HCT116 (cell line): ENCODE measurements around the gene CCND1. TPM values are rescaled to one million over a fixed set of nuclear protein-coding genes. Genes with fewer than 3 reads are reported as not detected.

Experiments used
- ATAC-seq: fragments of 200-7000 bp; cut with Tn5 transposase; 2 replicates; pipeline ENCODE4 v1.9.1; 2020; ENCODE audit warnings: mild to moderate bottlenecking, moderate library complexity
- BruUV-seq: library from RNA; stranded (reverse); fragments of 400-500 nt; replicated peaks from 2 replicates; lab custom pipeline; 2021; lab: Mats Ljungman, UMichigan
- CTCF ChIA-PET: fragments of 300-600 bp; sonication (Branson Sonifier 250); formaldehyde crosslinking; loops from one replicate; lab custom pipeline; 2021; ENCODE audit warnings: antibody characterized with exemption; lab: Charles Lee
- POLR2A ChIA-PET: fragments of 300-600, 350-600 bp; sonication (Branson Sonifier 250); formaldehyde crosslinking; loops from one replicate; lab custom pipeline; 2021; ENCODE audit warnings: antibody characterized with exemption; lab: Charles Lee
- RAD21 ChIA-PET, 2 experiments: fragments of 300-600 bp; sonication (Branson Sonifier 250); formaldehyde crosslinking; loops; one replicate each; lab custom pipeline; 2023; ENCODE audit warnings: low total read pairs in 2 of 2; ENCODE audit not compliant: uncharacterized antibody in 2 of 2, unreplicated experiment in 2 of 2, low non-redundant PET in 1 of 2; lab: Charles Lee
- DNase-seq: peaks from one replicate; pipeline ENCODE4 v3.0.0-alpha.2; 2010; ENCODE audit warnings: low read depth, low spot score
- H2AFZ ChIP-seq: fragments of 200-600 bp; shearing (Covaris generic), sonication (generic); 2 replicates; pipeline ENCODE4 v1.6.1; 2017; ENCODE audit warnings: low read depth, mixed run types, mixed read lengths, antibody characterized with exemption, low read length; ENCODE audit not compliant: poor library complexity, severe bottlenecking
- H3K27ac ChIP-seq: 2 replicates; pipeline ENCODE4 v1.5.1; 2012; ENCODE audit warnings: low read depth, low read length
- H3K27me3 ChIP-seq: fragments of 200-600 bp; sonication (generic); 2 replicates; pipeline ENCODE4 v1.6.1; 2016; ENCODE audit warnings: mixed run types, low read length, mixed read lengths; ENCODE audit not compliant: insufficient read depth
- H3K36me3 ChIP-seq, 2 experiments: fragments of 200-500 bp in 1 of 2; fragments of 200-600 bp in 1 of 2; sonication (Bioruptor generic) in 1 of 2; sonication (generic) in 1 of 2; 2 replicates each; pipeline versions ENCODE4 v1.5.1 to v1.6.1; 2014 to 2016; ENCODE audit warnings: low read length in 2 of 2, inconsistent platforms in 1 of 2, mixed read lengths in 1 of 2, mixed run types in 1 of 2; ENCODE audit not compliant: insufficient read depth in 2 of 2, control insufficient read depth in 1 of 2
- H3K4me1 ChIP-seq, 2 experiments: fragments of 200-600 bp in 1 of 2; sonication (generic) in 1 of 2; 2 replicates each; pipeline versions ENCODE4 v1.5.1 to v1.6.1; 2012 to 2017; ENCODE audit warnings: low read length in 2 of 2, inconsistent platforms in 1 of 2, mild to moderate bottlenecking in 1 of 2, mixed read lengths in 1 of 2, mixed run types in 1 of 2, moderate library complexity in 1 of 2; ENCODE audit not compliant: insufficient read depth in 2 of 2, control insufficient read depth in 1 of 2
- H3K4me2 ChIP-seq: fragments of 200-600 bp; sonication (generic); 2 replicates; pipeline ENCODE4 v1.6.1; 2017; ENCODE audit warnings: mixed run types, low read length, mixed read lengths
- H3K4me3 ChIP-seq, 2 experiments: fragments of 200-600 bp in 1 of 2; sonication (generic) in 1 of 2; replicated peaks in 1 of 2; 2 replicates each; pipeline ENCODE4 v1.5.1; 2011 to 2016; ENCODE audit warnings: low read length in 2 of 2, control low read depth in 1 of 2, low read depth in 1 of 2, mild to moderate bottlenecking in 1 of 2, mixed read lengths in 1 of 2, mixed run types in 1 of 2
- H3K79me2 ChIP-seq: fragments of 200-600 bp; sonication (generic); 2 replicates; pipeline ENCODE4 v1.6.1; 2017; ENCODE audit warnings: mild to moderate bottlenecking, mixed run types, low read length, moderate library complexity, mixed read lengths; ENCODE audit not compliant: insufficient read depth
- H3K9ac ChIP-seq: fragments of 200-600 bp; sonication (generic); 2 replicates; pipeline ENCODE4 v1.6.1; 2016; ENCODE audit warnings: low read length, mixed read lengths
- H3K9me2 ChIP-seq: fragments of 200-600 bp; sonication (generic), shearing (Covaris generic); 2 replicates; pipeline ENCODE4 v1.6.1; 2017; ENCODE audit warnings: mixed run types, mild to moderate bottlenecking, moderate library complexity; ENCODE audit not compliant: insufficient read depth
- H3K9me3 ChIP-seq, 2 experiments: fragments of 200-500 bp in 1 of 2; fragments of 200-600 bp in 1 of 2; sonication (Bioruptor generic) in 1 of 2; sonication (generic) in 1 of 2; 2 replicates each; pipeline ENCODE4 v1.6.1; 2014 to 2017; ENCODE audit warnings: low read length in 2 of 2, mixed read lengths in 2 of 2, inconsistent platforms in 1 of 2, low read depth in 1 of 2, mild to moderate bottlenecking in 1 of 2, mixed run types in 1 of 2, moderate library complexity in 1 of 2; ENCODE audit not compliant: control insufficient read depth in 1 of 2, insufficient read depth in 1 of 2
- H4K20me1 ChIP-seq: fragments of 200-600 bp; sonication (generic), shearing (Covaris generic); 2 replicates; pipeline ENCODE4 v1.6.1; 2017; ENCODE audit warnings: mixed run types, mild to moderate bottlenecking, moderate library complexity; ENCODE audit not compliant: insufficient read depth
- CTCF ChIP-seq, 3 experiments: fragments of 200-600 bp in 1 of 3; sonication (generic) in 1 of 3; IDR thresholded peaks in 2 of 3; conservative IDR thresholded peaks in 1 of 3; 2 replicates each; pipeline ENCODE4 v1.5.1; 2012 to 2017; ENCODE audit warnings: low read depth in 2 of 3, low read length in 2 of 3, antibody characterized with exemption in 1 of 3, borderline replicate concordance in 1 of 3, control low read depth in 1 of 3, mild to moderate bottlenecking in 1 of 3, mixed read lengths in 1 of 3, mixed run types in 1 of 3, moderate library complexity in 1 of 3; ENCODE audit not compliant: insufficient read depth in 1 of 3
- ELF1 ChIP-seq: IDR thresholded peaks from 2 replicates; pipeline ENCODE4 v1.6.1; 2012; ENCODE audit warnings: low read depth, borderline replicate concordance
- EZH2 ChIP-seq: fragments of 200-600 bp; sonication (generic); IDR thresholded peaks from 2 replicates; pipeline ENCODE4 v1.6.1; 2017; ENCODE audit warnings: antibody characterized with exemption, mixed run types
- EZH2phosphoT487 ChIP-seq: fragments of 200-600 bp; IDR thresholded peaks from 2 replicates; pipeline ENCODE4 v1.6.1; 2018; ENCODE audit warnings: antibody characterized with exemption, borderline replicate concordance
- JUND ChIP-seq: IDR thresholded peaks from 2 replicates; pipeline ENCODE4 v1.6.1; 2012
- MAX ChIP-seq: IDR thresholded peaks from 2 replicates; pipeline ENCODE4 v1.6.1; 2012
- POLR2A ChIP-seq: IDR thresholded peaks from 2 replicates; pipeline ENCODE4 v1.7.0; 2011; ENCODE audit warnings: borderline replicate concordance; ENCODE audit not compliant: insufficient read depth, insufficient read length; ENCODE audit errors: extremely low read depth
- REST ChIP-seq: IDR thresholded peaks from 2 replicates; pipeline ENCODE4 v1.6.1; 2012; ENCODE audit warnings: low read depth
- SIN3A ChIP-seq: IDR thresholded peaks from 2 replicates; pipeline ENCODE4 v1.6.1; 2012; ENCODE audit warnings: low read depth
- SP1 ChIP-seq: IDR thresholded peaks from 2 replicates; pipeline ENCODE4 v1.6.1; 2012; ENCODE audit warnings: low read depth
- SRF ChIP-seq: IDR thresholded peaks from 2 replicates; pipeline ENCODE4 v1.6.1; 2012; ENCODE audit warnings: low read depth
- TCF7L2 ChIP-seq: IDR thresholded peaks from 2 replicates; pipeline ENCODE4 v1.7.0; 2011; ENCODE audit warnings: borderline replicate concordance, inconsistent platforms; ENCODE audit not compliant: insufficient read depth, insufficient read length; ENCODE audit errors: extremely low read depth
- YY1 ChIP-seq: IDR thresholded peaks from 2 replicates; pipeline ENCODE4 v1.6.1; 2011; ENCODE audit warnings: low read length, low read depth, moderate library complexity, mild to moderate bottlenecking; ENCODE audit not compliant: insufficient replicate concordance; ENCODE audit errors: extremely low read depth
- ZBTB33 ChIP-seq: IDR thresholded peaks from 2 replicates; pipeline ENCODE4 v1.6.1; 2011; ENCODE audit warnings: mild to moderate bottlenecking, low read length, moderate library complexity; ENCODE audit not compliant: insufficient replicate concordance; ENCODE audit errors: extremely low read depth
- ZFX ChIP-seq: fragments of 450-650 bp; IDR thresholded peaks from 2 replicates; pipeline ENCODE4 v1.6.1; 2017
- intact Hi-C: fragments of 100-400 bp; cut with micrococcal nuclease; formaldehyde crosslinking; loops from 2 replicates; pipeline ENCODE4 v1.10.0; 2022
- total RNA-seq: library from RNA; stranded (reverse); gene quantifications from one replicate; pipeline ENCODE4 v1.2.1, GENCODE V29; 2021; ENCODE audit not compliant: unreplicated experiment

Gene CCND1
- total RNA-seq, 1 experiment from 2014 or later = 601 TPM

- TF ChIP-seq ZBTB33 (no peak), MAX (no peak)
These were observed 45.5 kb downstream of the CCND1 start (continued) for GRCh38 chr11:69686452-69686851.

GRCh38 chr11:69686856-69687255 is 45.9 kb downstream of the CCND1 start:
- H2AFZ ChIP-seq = no peak overlapping the region
- no peaks in the 10 kb centered on the region for H4K20me1 ChIP-seq
- no peaks in the 10 kb centered on the region for H3K27me3 ChIP-seq
- H3K9me3 ChIP-seq = peaks cover 0 to 7% of the 10 kb centered on the region in 2 experiments; a peak in 1 of 4 replicates
- no peak overlapping the region; the same call in 1 of the 2 replicates for H3K27ac ChIP-seq
- ChIA-PET POLR2A (no interaction called here), RAD21 (no interaction called here), CTCF (no interaction called here)
- DNase-seq = no peak
- ATAC-seq = no peak
- no peak overlapping the region for H3K9ac ChIP-seq
- no peak overlapping the region for H3K4me2 ChIP-seq
- intact Hi-C loops = loop anchor here (1.0 to 5.0 kb wide), 5 partner anchors 114 to 505 kb away; no protein-coding TSS in a partner anchor
- no peaks in the 10 kb centered on the region for H3K9me2 ChIP-seq
- H3K4me1 ChIP-seq = peaks cover 18 to 57% of the 10 kb centered on the region in 2 experiments
- H3K36me3 ChIP-seq = no peaks in the 10 kb centered on the region
- no peak overlapping the region for H3K4me3 ChIP-seq
- no TSS peak for BruUV-seq
- H3K79me2 ChIP-seq = no peaks in the 10 kb centered on the region
- no peak for TF ChIP-seq ELF1
- no peak for TF ChIP-seq ZFX
- no peak for TF ChIP-seq JUND
- TF ChIP-seq SRF = no peak
- TF ChIP-seq YY1 = no peak
- no peak for TF ChIP-seq EZH2phosphoT487
- no peak for TF ChIP-seq CTCF (IDR thresholded peaks at IDR 0.05 in 2 of 3, conservative IDR thresholded peaks at IDR 0.05 in 1 of 3; ENCODE audit: borderline replicate concordance in 1 of 3, insufficient read depth in 1 of 3, low read depth in 2 of 3, low read length in 2 of 3)
- no peak for TF ChIP-seq POLR2A
- TF ChIP-seq REST = no peak
- TF ChIP-seq SP1 = no peak
- no peak for TF ChIP-seq ZBTB33
- TF ChIP-seq SIN3A = no peak
- TF ChIP-seq TCF7L2 = no peak
- no peak for TF ChIP-seq EZH2
- TF ChIP-seq, all 23 proteins: peak for 0
